ENCODE data around the gene DGCR2.
"Not testable (repeated sequence)": the region's sequence is repeated elsewhere in the genome, so short reads cannot be mapped to it uniquely, and the experiment has no call there.

GRCh38 chr22:19033568-19033905, 88.7 kb downstream of the DGCR2 start:
- TF ChIP-seq CTCF (conservative IDR thresholded peaks at IDR 0.05; ENCODE audit: low read depth, low read length); EZH2 (IDR thresholded peaks at IDR 0.05; ENCODE audit: borderline replicate concordance, low read depth, low read length, poor library complexity, severe bottlenecking): not testable (repeated sequence)
